ENCODE data around the gene SLC4A1. TPM values are rescaled to one million over a fixed set of nuclear protein-coding genes. Genes with fewer than 3 reads are reported as not detected.

SLC4A1 gene
- polyA plus RNA-seq, 1 of the 3 experiments (the other 2 are of a cell fraction): not detected

- 83% methylated on average over 6 of the region's 6 CpGs for WGBS (ENCODE audit: low lambda C conversion rate)
- Histone ChIP-seq H3K79me2 (ENCODE audit: insufficient read depth) (no peaks in the 10 kb centered on the region), H3K9me3 (no peaks in the 10 kb centered on the region), H3K4me2 (no peak overlapping the region), H2AFZ (ENCODE audit: low read depth) (no peak overlapping the region), H3K9ac (no peak overlapping the region), H4K20me1 (ENCODE audit: insufficient read depth) (no peaks in the 10 kb centered on the region; the same call in 1 of the 2 replicates), H3F3A (replicated peaks; ENCODE audit: insufficient read depth) (peaks cover 42% of the 10 kb centered on the region), H3K9me2 (no peaks in the 10 kb centered on the region), H3K4me3 (ENCODE audit: low read depth in 2 of 2, low read length in 1 of 2) (no peak overlapping the region), H3K4me1 (ENCODE audit: control insufficient read depth in 1 of 2, insufficient read depth in 2 of 2, low read depth in 1 of 2, low read length in 1 of 2) (peaks cover 7 to 12% of the 10 kb centered on the region in 2 experiments; a peak in 3 of 4 replicates), H3K36me3 (replicated peaks in 1 of 2; ENCODE audit: control insufficient read depth in 1 of 2, insufficient read depth in 2 of 2, low read length in 1 of 2) (peaks cover 29 to 47% of the 10 kb centered on the region in 2 experiments), H3K27ac (ENCODE audit: low read depth in 2 of 2, low read length in 1 of 2) (no peak overlapping the region), H3K27me3 (ENCODE audit: insufficient read depth) (no peaks in the 10 kb centered on the region)
- TF ChIP-seq TEAD4 (IDR thresholded peaks at IDR 0.05; ENCODE audit: borderline replicate concordance, insufficient read depth) (no peak), IRF3 (IDR thresholded peaks at IDR 0.05; ENCODE audit: low read depth, low read length) (no peak), USF2 (IDR thresholded peaks at IDR 0.05; ENCODE audit: borderline replicate concordance, low read depth, low read length) (no peak), SIN3A (IDR thresholded peaks at IDR 0.05; ENCODE audit: borderline replicate concordance, low read depth, low read length) (no peak), CTCF (IDR thresholded peaks at IDR 0.05) (peak; percentile 2; the same call in 1 of the 2 replicates), EP300 (IDR thresholded peaks at IDR 0.05; ENCODE audit: borderline replicate concordance in 1 of 2, low read depth in 1 of 2, low read length in 1 of 2) (no peak), RXRA (IDR thresholded peaks at IDR 0.05; ENCODE audit: borderline replicate concordance, low read depth) (no peak), GATA2 (CRISPR knock-in tag; IDR thresholded peaks at IDR 0.05) (no peak)
- CTCF ChIA-PET: interaction anchor here (1.0 to 2.1 kb wide), 6 partner anchors 10 to 168 kb away, joined by 3 to 10 read pairs (median 5); no protein-coding TSS in a partner anchor
- no peak for DNase-seq
- POLR2A ChIA-PET: no interaction called here
Measured at GRCh38 chr17:44206825-44207155, 61.1 kb downstream of the SLC4A1 start.

- Histone ChIP-seq H3K9ac (no peak overlapping the region), H3F3A (replicated peaks; ENCODE audit: insufficient read depth) (peaks cover 42% of the 10 kb centered on the region), H3K27ac (ENCODE audit: low read depth in 2 of 2, low read length in 1 of 2) (no peak overlapping the region), H3K4me1 (ENCODE audit: control insufficient read depth in 1 of 2, insufficient read depth in 2 of 2, low read depth in 1 of 2, low read length in 1 of 2) (peaks cover 7 to 12% of the 10 kb centered on the region in 2 experiments; a peak in 3 of 4 replicates), H3K27me3 (ENCODE audit: insufficient read depth) (no peaks in the 10 kb centered on the region), H2AFZ (ENCODE audit: low read depth) (no peak overlapping the region), H3K36me3 (replicated peaks in 1 of 2; ENCODE audit: control insufficient read depth in 1 of 2, insufficient read depth in 2 of 2, low read length in 1 of 2) (peaks cover 27 to 41% of the 10 kb centered on the region in 2 experiments), H3K9me2 (no peaks in the 10 kb centered on the region), H4K20me1 (ENCODE audit: insufficient read depth) (no peaks in the 10 kb centered on the region; the same call in 1 of the 2 replicates), H3K4me2 (no peak overlapping the region), H3K4me3 (ENCODE audit: low read depth in 2 of 2, low read length in 1 of 2) (no peak overlapping the region), H3K9me3 (no peaks in the 10 kb centered on the region), H3K79me2 (ENCODE audit: insufficient read depth) (no peaks in the 10 kb centered on the region)
- POLR2A ChIA-PET: no interaction called here
- no peak for DNase-seq
- TF ChIP-seq TCF12 (IDR thresholded peaks at IDR 0.05): no peak
- peak; percentile 39 for TF ChIP-seq CTCF (IDR thresholded peaks at IDR 0.05)
- TF ChIP-seq FOXM1 (IDR thresholded peaks at IDR 0.05; ENCODE audit: low read depth): no peak
- TF ChIP-seq JUND (IDR thresholded peaks at IDR 0.05): no peak
- TF ChIP-seq POLR2AphosphoS5 (IDR thresholded peaks at IDR 0.05; ENCODE audit: low read depth, low read length): no peak
- TF ChIP-seq SIN3A (IDR thresholded peaks at IDR 0.05; ENCODE audit: borderline replicate concordance, low read depth, low read length): no peak
- no peak for TF ChIP-seq RFX5 (IDR thresholded peaks at IDR 0.05; ENCODE audit: low read length)
- CTCF ChIA-PET: interaction anchor here (0.8 to 2.1 kb wide), 10 partner anchors 8 to 169 kb away, joined by 3 to 9 read pairs (median 4); no protein-coding TSS in a partner anchor
- 77% methylated on average over 9 of the region's 13 CpGs for WGBS (ENCODE audit: low lambda C conversion rate)
Measured at GRCh38 chr17:44205962-44206824, 61.7 kb downstream of the SLC4A1 start.
